Measurements from ENCODE around the gene KRT24.

DNA sequence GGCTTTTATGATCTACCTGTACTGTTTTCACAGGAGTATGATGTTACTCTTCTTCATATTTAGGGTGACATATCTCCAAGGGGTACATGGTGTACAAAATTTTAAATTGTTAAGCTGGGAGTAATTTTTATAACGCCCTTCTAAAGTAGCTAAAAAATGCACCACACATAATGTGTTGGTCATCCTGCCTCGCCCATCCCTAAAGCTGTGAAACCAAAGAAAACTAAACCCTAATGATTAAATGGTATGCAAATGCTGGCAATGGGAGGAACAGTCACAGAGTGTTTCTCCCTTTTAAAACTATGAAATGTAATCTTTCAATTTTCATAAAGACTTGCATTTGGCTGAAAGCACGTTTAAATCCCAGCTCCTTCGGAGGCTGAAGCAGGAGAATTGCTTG lies 2.0 kb upstream of the KRT24 start:
- TF ChIP-seq MAZ (IDR thresholded peaks at IDR 0.05; ENCODE audit: borderline replicate concordance, low read depth, low read length) (no peak), ELK1 (IDR thresholded peaks at IDR 0.05; ENCODE audit: low read depth, low read length) (no peak), ATOH8 (CRISPR knock-in tag; IDR thresholded peaks at IDR 0.05; ENCODE audit: low read depth) (no peak)
- TF ChIP-seq, protein P1, sequence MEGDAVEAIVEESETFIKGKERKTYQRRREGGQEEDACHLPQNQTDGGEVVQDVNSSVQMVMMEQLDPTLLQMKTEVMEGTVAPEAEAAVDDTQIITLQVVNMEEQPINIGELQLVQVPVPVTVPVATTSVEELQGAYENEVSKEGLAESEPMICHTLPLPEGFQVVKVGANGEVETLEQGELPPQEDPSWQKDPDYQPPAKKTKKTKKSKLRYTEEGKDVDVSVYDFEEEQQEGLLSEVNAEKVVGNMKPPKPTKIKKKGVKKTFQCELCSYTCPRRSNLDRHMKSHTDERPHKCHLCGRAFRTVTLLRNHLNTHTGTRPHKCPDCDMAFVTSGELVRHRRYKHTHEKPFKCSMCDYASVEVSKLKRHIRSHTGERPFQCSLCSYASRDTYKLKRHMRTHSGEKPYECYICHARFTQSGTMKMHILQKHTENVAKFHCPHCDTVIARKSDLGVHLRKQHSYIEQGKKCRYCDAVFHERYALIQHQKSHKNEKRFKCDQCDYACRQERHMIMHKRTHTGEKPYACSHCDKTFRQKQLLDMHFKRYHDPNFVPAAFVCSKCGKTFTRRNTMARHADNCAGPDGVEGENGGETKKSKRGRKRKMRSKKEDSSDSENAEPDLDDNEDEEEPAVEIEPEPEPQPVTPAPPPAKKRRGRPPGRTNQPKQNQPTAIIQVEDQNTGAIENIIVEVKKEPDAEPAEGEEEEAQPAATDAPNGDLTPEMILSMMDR (IDR thresholded peaks at IDR 0.05): no peak
